IMR-90 (cell line): ENCODE results near the gene CDC5L. TPM values are rescaled to one million over a fixed set of nuclear protein-coding genes. Genes with fewer than 3 reads are reported as not detected.

Source experiments
- ATAC-seq: fragments of 200-7000 bp; cut with Tn5 transposase; 2 replicates; pipeline ENCODE4 v1.9.1; 2020; ENCODE audit warnings: low read depth, mild to moderate bottlenecking, moderate library complexity
- BruUV-seq: library from RNA; stranded (reverse); fragments of 400-500 nt; replicated peaks from 2 replicates; lab custom pipeline; 2021; lab: Mats Ljungman, UMichigan
- CTCF ChIA-PET: fragments of 300-600 bp; formaldehyde crosslinking; extraction: SDS; loops from one replicate; lab custom pipeline; 2021; ENCODE audit warnings: antibody characterized with exemption; lab: Yijun Ruan, JAX
- POLR2A ChIA-PET: fragments of 300-600 bp; sonication (Branson Sonifier 250); formaldehyde crosslinking; loops from one replicate; lab custom pipeline; 2022; ENCODE audit warnings: antibody characterized with exemption; ENCODE audit not compliant: unreplicated experiment; lab: Charles Lee
- DNase-seq: peaks from one replicate; pipeline ENCODE4 v3.0.0; 2013
- H2AFZ ChIP-seq: replicated peaks from 2 replicates; pipeline ENCODE3; 2013; ENCODE audit warnings: low read length, mild to moderate bottlenecking; ENCODE audit not compliant: poor library complexity
- H2AK5ac ChIP-seq: 2 replicates; pipeline ENCODE4 v1.6.1; 2013; ENCODE audit warnings: low read depth, low read length, inconsistent platforms
- H2AK9ac ChIP-seq: replicated peaks from 2 replicates; pipeline ENCODE3; 2013; ENCODE audit warnings: mild to moderate bottlenecking, low read depth, low read length, moderate library complexity; ENCODE audit not compliant: poor library complexity
- H2BK120ac ChIP-seq: 2 replicates; pipeline ENCODE4 v1.6.1; 2013; ENCODE audit warnings: low read depth, low read length, inconsistent platforms
- H2BK15ac ChIP-seq: 3 replicates; pipeline ENCODE4 v1.6.1; 2013; ENCODE audit warnings: low read depth, low read length, inconsistent platforms
- H2BK20ac ChIP-seq: 2 replicates; pipeline ENCODE4 v1.6.1; 2013; ENCODE audit warnings: low read depth, mild to moderate bottlenecking, inconsistent platforms, low read length, moderate library complexity
- H2BK5ac ChIP-seq: 2 replicates; pipeline ENCODE4 v1.6.1; 2013; ENCODE audit warnings: mild to moderate bottlenecking, low read depth, low read length, inconsistent platforms; ENCODE audit not compliant: poor library complexity, severe bottlenecking
- H3K14ac ChIP-seq: replicated peaks from 2 replicates; pipeline ENCODE4 v1.6.1; 2013; ENCODE audit warnings: low read depth, low read length, inconsistent platforms
- H3K18ac ChIP-seq: 2 replicates; pipeline ENCODE4 v1.6.1; 2013; ENCODE audit warnings: low read depth, low read length, control low read depth
- H3K23ac ChIP-seq: 2 replicates; pipeline ENCODE4 v1.6.1; 2013; ENCODE audit warnings: low read depth, low read length, inconsistent platforms
- H3K27ac ChIP-seq: 2 replicates; pipeline ENCODE4 v1.5.1; 2013; ENCODE audit warnings: mild to moderate bottlenecking, control low read depth, low read length; ENCODE audit not compliant: insufficient read depth
- H3K27me3 ChIP-seq: 2 replicates; pipeline ENCODE4 v1.6.1; 2013; ENCODE audit warnings: low read length; ENCODE audit not compliant: control insufficient read depth, insufficient read depth
- H3K36me3 ChIP-seq: 2 replicates; pipeline ENCODE4 v1.6.1; 2013; ENCODE audit warnings: low read length, mixed read lengths; ENCODE audit not compliant: control insufficient read depth, insufficient read depth
- H3K4ac ChIP-seq: 2 replicates; pipeline ENCODE4 v1.6.1; 2013; ENCODE audit warnings: low read depth, low read length, inconsistent platforms
- H3K4me1 ChIP-seq: 2 replicates; pipeline ENCODE4 v1.6.1; 2013; ENCODE audit warnings: low read length, mixed read lengths; ENCODE audit not compliant: control insufficient read depth, insufficient read depth
- H3K4me2 ChIP-seq: 2 replicates; pipeline ENCODE4 v1.6.1; 2013; ENCODE audit warnings: low read depth, mild to moderate bottlenecking, control low read depth, low read length, moderate library complexity
- H3K4me3 ChIP-seq: 2 replicates; pipeline ENCODE4 v1.5.1; 2013; ENCODE audit warnings: low read depth, mild to moderate bottlenecking, control low read depth, low read length, moderate library complexity; ENCODE audit not compliant: insufficient read depth
- H3K56ac ChIP-seq: 2 replicates; pipeline ENCODE4 v1.6.1; 2013; ENCODE audit warnings: low read length, inconsistent platforms; ENCODE audit not compliant: insufficient read depth; ENCODE audit errors: extremely low read depth
- H3K79me1 ChIP-seq, 2 experiments: 2 replicates each; pipeline ENCODE4 v1.6.1; 2013; ENCODE audit warnings: low read length in 2 of 2, inconsistent platforms in 1 of 2, low read depth in 1 of 2
- H3K9ac ChIP-seq: 2 replicates; pipeline ENCODE4 v1.6.1; 2013; ENCODE audit warnings: low read depth, low read length, control low read depth
- H3K9me1 ChIP-seq: 2 replicates; pipeline ENCODE4 v1.6.1; 2013; ENCODE audit warnings: low read length, inconsistent platforms; ENCODE audit not compliant: insufficient read depth
- H3K9me3 ChIP-seq: 2 replicates; pipeline ENCODE4 v1.6.1; 2013; ENCODE audit warnings: low read length; ENCODE audit not compliant: control insufficient read depth, insufficient read depth
- H4K20me1 ChIP-seq: 2 replicates; pipeline ENCODE4 v1.6.1; 2013; ENCODE audit warnings: low read length, inconsistent platforms; ENCODE audit not compliant: insufficient read depth
- H4K5ac ChIP-seq: 2 replicates; pipeline ENCODE4 v1.6.1; 2013; ENCODE audit warnings: mild to moderate bottlenecking, low read depth, low read length, control low read depth
- H4K8ac ChIP-seq, 2 experiments: 2 replicates each; pipeline ENCODE4 v1.6.1; 2013; ENCODE audit warnings: low read depth in 2 of 2, low read length in 2 of 2, control low read depth in 1 of 2, inconsistent platforms in 1 of 2
- H4K91ac ChIP-seq: 2 replicates; pipeline ENCODE4 v1.6.1; 2013; ENCODE audit warnings: low read depth, low read length, inconsistent platforms; ENCODE audit not compliant: insufficient read depth
- BHLHE40 ChIP-seq: fragments of 150-350 bp; IDR thresholded peaks from 2 replicates; pipeline ENCODE4 v1.6.1; 2016; ENCODE audit warnings: mild to moderate bottlenecking, low read depth, low read length
- CEBPB ChIP-seq: IDR thresholded peaks from 2 replicates; pipeline ENCODE4 v1.6.1; 2012; ENCODE audit warnings: low read depth, low read length, improper control_type of control experiment
- CHD1 ChIP-seq: IDR thresholded peaks from 2 replicates; pipeline ENCODE4 v1.6.1; 2012; ENCODE audit warnings: low read depth, low read length, improper control_type of control experiment
- CTCF ChIP-seq: conservative IDR thresholded peaks from 2 replicates; pipeline ENCODE4 v1.5.1; 2012; ENCODE audit warnings: mild to moderate bottlenecking, low read depth, low read length, improper control_type of control experiment
- ELK1 ChIP-seq: fragments of 150-350 bp; IDR thresholded peaks from 2 replicates; pipeline ENCODE4 v1.6.1; 2016; ENCODE audit warnings: low read depth, mild to moderate bottlenecking, low read length, moderate library complexity, borderline replicate concordance
- FOS ChIP-seq: fragments of 150-350 bp; IDR thresholded peaks from 2 replicates; pipeline ENCODE4 v1.6.1; 2016; ENCODE audit warnings: low read depth, low read length
- MAFK ChIP-seq: IDR thresholded peaks from 2 replicates; pipeline ENCODE4 v1.6.1; 2012; ENCODE audit warnings: low read depth, low read length, improper control_type of control experiment
- MAZ ChIP-seq: IDR thresholded peaks from 2 replicates; pipeline ENCODE4 v1.6.1; 2012; ENCODE audit warnings: low read depth, mild to moderate bottlenecking, low read length, improper control_type of control experiment, moderate library complexity, borderline replicate concordance
- MXI1 ChIP-seq: IDR thresholded peaks from 2 replicates; pipeline ENCODE4 v1.6.1; 2012; ENCODE audit warnings: low read depth, mild to moderate bottlenecking, low read length, moderate library complexity, borderline replicate concordance
- NFE2L2 ChIP-seq: fragments of 150-350 bp; IDR thresholded peaks from 2 replicates; pipeline ENCODE4 v1.6.1; 2016; ENCODE audit warnings: low read depth, mild to moderate bottlenecking, low read length
- POLR2A ChIP-seq: IDR thresholded peaks from 2 replicates; pipeline ENCODE4 v1.6.1; 2012; ENCODE audit warnings: mild to moderate bottlenecking, low read depth, low read length
- RAD21 ChIP-seq: IDR thresholded peaks from 2 replicates; pipeline ENCODE4 v1.6.1; 2012; ENCODE audit warnings: low read length, improper control_type of control experiment
- RCOR1 ChIP-seq: IDR thresholded peaks from 2 replicates; pipeline ENCODE4 v1.6.1; 2012; ENCODE audit warnings: mild to moderate bottlenecking, low read length, improper control_type of control experiment; ENCODE audit not compliant: insufficient replicate concordance
- RFX5 ChIP-seq: IDR thresholded peaks from 2 replicates; pipeline ENCODE4 v1.8.0; 2012; ENCODE audit warnings: low read depth, mild to moderate bottlenecking, low read length, moderate library complexity
- SMC3 ChIP-seq: fragments of 150-350 bp; IDR thresholded peaks from 2 replicates; pipeline ENCODE4 v1.6.1; 2016; ENCODE audit warnings: low read depth, mild to moderate bottlenecking, antibody characterized with exemption, low read length, moderate library complexity
- WGBS, 2 experiments: methylation state at CpG; one replicate each; pipeline versions ENCODE4 v1.1.5 to v1.1.7; 2013; ENCODE audit warnings: missing lambda C conversion rate in 2 of 2; ENCODE audit not compliant: insufficient read length in 1 of 2; ENCODE audit errors: extremely low coverage in 2 of 2; 5-methylcytosine and 5-hydroxymethylcytosine counted together
- dilution Hi-C: fragments of 300-500 bp; cut with HindIII; formaldehyde crosslinking; loops from one replicate; pipeline ENCODE4 v1.14.3; 2018; ENCODE audit warnings: low sequenced_read_pairs; ENCODE audit not compliant: unreplicated experiment
- in situ Hi-C: fragments of 300-500 bp; cut with MboI; formaldehyde crosslinking; loops from 3 replicates; pipeline ENCODE4 v1.14.3; 2019; ENCODE audit warnings: low sequenced_read_pairs, inconsistent platforms, mixed read lengths
- intact Hi-C: fragments of 100-400 bp; cut with micrococcal nuclease; formaldehyde crosslinking; loops from 2 replicates; pipeline ENCODE4 v1.10.0; 2022
- polyA plus RNA-seq, 3 experiments: library from polyadenylated mRNA; depleted of rRNA; stranded (reverse); fragments of >200 nt; gene quantifications; 2 replicates each; pipeline ENCODE4 v1.2.3, GENCODE V29; 2012; ENCODE audit warnings: low replicate concordance in 1 of 3
- total RNA-seq: library from RNA; depleted of rRNA; stranded (reverse); fragments of >200 nt; gene quantifications from 2 replicates; pipeline ENCODE4 v1.2.3, GENCODE V29; 2012
- TF ChIP-seq, protein P1 (sequence below): fragments of 150-350 bp; IDR thresholded peaks from 2 replicates; pipeline ENCODE4 v1.6.1; 2017; ENCODE audit warnings: mild to moderate bottlenecking, antibody characterized with exemption, low read length, low read depth

The CDC5L gene
- total and polyA plus RNA-seq, 2 of the 4 experiments (the other 2 are of a cell fraction), result 9.9 to 17.7 TPM

DNA sequence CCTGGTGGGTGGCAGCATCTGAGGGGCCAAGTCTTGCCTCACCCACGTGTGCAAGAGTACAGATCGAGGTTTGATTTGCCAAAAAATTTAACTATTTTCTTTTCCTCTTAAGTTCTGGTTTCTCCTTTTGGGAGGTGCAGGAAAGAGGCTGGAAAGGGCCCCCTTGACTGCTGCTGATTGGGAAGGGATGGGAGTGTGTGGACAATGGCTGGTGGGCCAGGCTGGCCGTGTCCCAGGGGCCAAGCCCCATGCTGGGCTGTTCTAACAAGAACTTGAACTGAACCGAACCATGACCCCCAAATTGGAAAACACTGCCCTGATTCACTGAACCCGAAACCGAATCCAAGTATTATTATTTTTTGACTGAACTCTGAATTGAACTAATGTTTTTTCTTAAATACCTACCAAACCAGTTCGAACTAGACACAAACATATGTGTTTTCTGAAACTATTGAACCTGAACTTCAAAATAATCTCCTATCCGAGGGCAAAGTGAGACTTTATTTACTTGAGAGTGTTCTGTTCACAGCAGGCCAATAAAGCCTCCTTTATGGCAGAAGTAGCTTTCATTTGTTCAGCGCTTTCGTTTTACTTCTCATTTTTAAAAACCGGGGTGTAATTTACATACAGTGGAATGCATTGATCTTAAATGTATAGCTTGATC lies 91.2 kb downstream of the CDC5L start:
- Histone ChIP-seq H3K79me1 (no peaks in the 10 kb centered on the region), H2BK5ac (no peak overlapping the region), H2AK9ac (no peak overlapping the region), H4K91ac (no peak overlapping the region), H4K8ac (no peak overlapping the region), H3K4me1 (peaks cover 2% of the 10 kb centered on the region; the same call in 1 of the 2 replicates), H2AFZ (no peak overlapping the region), H2BK20ac (no peak overlapping the region), H2BK15ac (no peak overlapping the region), H3K56ac (no peak overlapping the region), H3K14ac (no peak overlapping the region), H3K4me3 (no peak overlapping the region), H2BK120ac (no peak overlapping the region), H3K4ac (no peak overlapping the region), H4K20me1 (no peaks in the 10 kb centered on the region), H3K4me2 (no peak overlapping the region), H3K18ac (no peak overlapping the region), H3K27me3 (peaks cover 57% of the 10 kb centered on the region), H3K9ac (no peak overlapping the region), H3K23ac (no peak overlapping the region), H4K5ac (no peak overlapping the region), H3K27ac (no peak overlapping the region), H2AK5ac (no peak overlapping the region), H3K9me1 (no peaks in the 10 kb centered on the region), H3K36me3 (no peaks in the 10 kb centered on the region), H3K9me3 (no peaks in the 10 kb centered on the region)
- intact Hi-C loops (loop anchor here (5.0 kb wide), 4 partner anchors 114 to 899 kb away; partner anchors contain the start of gene SUPT3H), in situ Hi-C loops (loop anchor here (10.0 to 25.0 kb wide), 2 partner anchors 166 to 1234 kb away; no protein-coding TSS in a partner anchor), dilution Hi-C loops (no loop called here)
- no CpG with 5 or more reads among the region's 11 CpGs for WGBS, 2 experiments
- ChIA-PET POLR2A (no interaction called here), CTCF (no interaction called here)
- DNase-seq, result no peak
- no peak for ATAC-seq
- no TSS peak for BruUV-seq
- TF ChIP-seq FOS (no peak), CEBPB (no peak), RAD21 (no peak), BHLHE40 (no peak), CTCF (no peak), NFE2L2 (no peak), MAFK (no peak), SMC3 (no peak), ELK1 (no peak), POLR2A (no peak), MAZ (no peak), RCOR1 (no peak), CHD1 (no peak), MXI1 (no peak), RFX5 (no peak)
- TF ChIP-seq, protein P1, sequence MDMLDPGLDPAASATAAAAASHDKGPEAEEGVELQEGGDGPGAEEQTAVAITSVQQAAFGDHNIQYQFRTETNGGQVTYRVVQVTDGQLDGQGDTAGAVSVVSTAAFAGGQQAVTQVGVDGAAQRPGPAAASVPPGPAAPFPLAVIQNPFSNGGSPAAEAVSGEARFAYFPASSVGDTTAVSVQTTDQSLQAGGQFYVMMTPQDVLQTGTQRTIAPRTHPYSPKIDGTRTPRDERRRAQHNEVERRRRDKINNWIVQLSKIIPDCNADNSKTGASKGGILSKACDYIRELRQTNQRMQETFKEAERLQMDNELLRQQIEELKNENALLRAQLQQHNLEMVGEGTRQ, result no peak
